ENCODE measurements around the gene TBC1D21. TPM values are rescaled to one million over a fixed set of nuclear protein-coding genes. Genes with fewer than 3 reads are reported as not detected.

The TBC1D21 gene
- total RNA-seq, 1 donor from 2014 or later, result not detected

DNA sequence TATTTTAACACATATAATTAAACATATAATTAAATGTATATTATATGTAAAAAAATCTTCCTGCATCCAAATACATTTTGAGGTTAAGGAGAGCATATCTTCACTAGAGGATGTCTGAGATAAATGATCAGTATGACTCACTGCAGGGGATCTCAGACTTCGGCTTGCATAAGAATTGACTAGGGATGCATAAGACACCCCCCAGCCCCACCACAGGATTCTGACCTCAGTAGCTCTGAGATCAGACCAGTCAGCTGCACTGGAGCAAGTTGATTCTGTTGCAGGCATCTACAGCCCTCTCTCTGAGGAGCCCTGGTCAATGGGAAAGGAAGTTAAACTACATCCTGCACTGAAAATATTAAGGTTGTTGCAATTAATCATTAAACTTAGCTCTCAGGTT, 29.0 kb upstream of the TBC1D21 start:
- intact Hi-C loops (cut with DNase I), result no loop called here
- H3K36me3 ChIP-seq, result no peaks in the 10 kb centered on the region
- no peak for TF ChIP-seq CTCF (IDR thresholded peaks at IDR 0.05)
- no peak for ATAC-seq
- H3K27ac ChIP-seq, result no peak overlapping the region
- H3K4me3 ChIP-seq, result no peak overlapping the region
- H3K27me3 ChIP-seq (ENCODE audit: low read depth), result peaks cover 6% of the 10 kb centered on the region
- no peaks in the 10 kb centered on the region for H3K4me1 ChIP-seq
- H3K9me3 ChIP-seq, result no peaks in the 10 kb centered on the region
- no peak for DNase-seq

- Histone ChIP-seq H3K27me3 (ENCODE audit: low read depth) (peaks cover 6% of the 10 kb centered on the region), H3K4me1 (no peaks in the 10 kb centered on the region), H3K36me3 (no peaks in the 10 kb centered on the region), H3K4me3 (no peak overlapping the region), H3K27ac (no peak overlapping the region), H3K9me3 (no peaks in the 10 kb centered on the region)
- ATAC-seq (no peak), DNase-seq (no peak)
- no peak for TF ChIP-seq CTCF (IDR thresholded peaks at IDR 0.05)
- intact Hi-C loops (cut with DNase I), result no loop called here
Measured at GRCh38 chr15:73845507-73845906, 27.9 kb upstream of the TBC1D21 start.

GRCh38 chr15:73845907-73846306, 27.5 kb upstream of the TBC1D21 start:
- DNase-seq, result no peak
- ATAC-seq, result no peak
- Histone ChIP-seq H3K4me1 (no peaks in the 10 kb centered on the region), H3K27ac (no peak overlapping the region), H3K36me3 (no peaks in the 10 kb centered on the region), H3K9me3 (no peaks in the 10 kb centered on the region), H3K4me3 (no peak overlapping the region), H3K27me3 (ENCODE audit: low read depth) (peaks cover 6% of the 10 kb centered on the region)
- intact Hi-C loops (cut with DNase I), result no loop called here
- no peak for TF ChIP-seq CTCF (IDR thresholded peaks at IDR 0.05)

DNA sequence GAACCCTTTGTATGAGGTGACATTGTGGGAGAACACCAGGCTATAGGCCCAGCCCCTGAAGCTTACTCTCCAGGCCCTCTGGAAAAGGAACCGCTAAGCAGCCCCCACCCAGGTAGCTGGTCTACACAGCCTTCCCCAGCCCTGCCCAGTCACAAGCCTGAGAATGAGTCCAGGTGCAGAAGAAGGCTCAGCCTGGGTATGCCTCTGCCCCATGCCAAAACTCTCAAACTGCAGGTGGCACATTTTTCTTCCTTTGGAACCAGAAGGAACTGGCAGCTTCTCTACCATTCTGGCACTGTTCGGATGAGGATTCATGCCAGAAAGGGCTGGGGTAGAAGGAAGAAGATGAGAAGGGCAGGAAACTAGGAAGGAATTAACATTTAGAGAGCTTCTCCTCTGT, 23.7 kb upstream of the TBC1D21 start:
- ATAC-seq, result no peak
- DNase-seq, result no peak
- H3K36me3 ChIP-seq, result no peaks in the 10 kb centered on the region
- no peak overlapping the region for H3K4me3 ChIP-seq
- H3K27me3 ChIP-seq (ENCODE audit: low read depth), result no peaks in the 10 kb centered on the region
- no peaks in the 10 kb centered on the region for H3K4me1 ChIP-seq
- intact Hi-C loops (cut with DNase I), result no loop called here
- H3K27ac ChIP-seq, result no peak overlapping the region
- H3K9me3 ChIP-seq, result no peaks in the 10 kb centered on the region
- TF ChIP-seq CTCF (IDR thresholded peaks at IDR 0.05), result no peak

DNA sequence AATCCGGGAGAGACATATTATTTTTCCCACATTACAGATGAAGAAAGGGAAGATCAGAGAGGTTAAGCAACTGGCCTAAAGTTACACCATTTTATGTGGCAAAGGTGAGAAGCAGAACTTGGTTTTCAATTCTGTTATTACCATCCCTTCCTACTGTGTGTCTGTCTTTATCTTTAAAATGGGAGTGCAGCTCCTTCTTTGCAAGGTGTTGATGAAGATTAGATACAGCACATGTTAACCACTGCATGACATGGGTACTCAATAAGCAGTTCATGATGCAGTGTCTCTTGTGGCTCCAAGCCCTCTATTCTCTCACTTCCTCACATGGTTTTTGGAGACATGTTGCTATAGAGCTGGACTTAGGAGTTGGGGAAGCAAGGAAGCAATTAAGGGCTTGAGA, 23.1 kb upstream of the TBC1D21 start:
- Histone ChIP-seq H3K27me3 (ENCODE audit: low read depth) (no peaks in the 10 kb centered on the region), H3K4me1 (no peaks in the 10 kb centered on the region), H3K9me3 (no peaks in the 10 kb centered on the region), H3K36me3 (no peaks in the 10 kb centered on the region), H3K4me3 (no peak overlapping the region), H3K27ac (no peak overlapping the region)
- no peak for DNase-seq
- TF ChIP-seq CTCF (IDR thresholded peaks at IDR 0.05), result no peak
- intact Hi-C loops (cut with DNase I), result no loop called here
- no peak for ATAC-seq

GRCh38 chr15:73851689-73852088, 21.7 kb upstream of the TBC1D21 start:
- H3K9me3 ChIP-seq, result no peaks in the 10 kb centered on the region
- no peaks in the 10 kb centered on the region for H3K27me3 ChIP-seq (ENCODE audit: low read depth)
- ATAC-seq (peak in 1 of 2 donors; percentile 29), DNase-seq (no peak)
- H3K4me1 ChIP-seq, result no peaks in the 10 kb centered on the region
- no peak overlapping the region for H3K27ac ChIP-seq
- H3K4me3 ChIP-seq, result no peak overlapping the region
- H3K36me3 ChIP-seq, result no peaks in the 10 kb centered on the region
- intact Hi-C loops (cut with DNase I), result no loop called here
- no peak for TF ChIP-seq CTCF (IDR thresholded peaks at IDR 0.05)
